Measurements from ENCODE around the gene YBEY. TPM values are rescaled to one million over a fixed set of nuclear protein-coding genes. Genes with fewer than 3 reads are reported as not detected.

The YBEY gene
- total RNA-seq, 1 experiment from 2014 or later = 18.8 TPM

GRCh38 chr21:46314441-46315020 lies 28.4 kb downstream of the YBEY start:
- DNase-seq (ENCODE audit: low spot score) = no peak
- POLR2A ChIA-PET (ENCODE audit: low non-redundant PET) = interaction anchor here (0.6 to 0.7 kb wide), 2 partner anchors 8 to 583 kb away, joined by 3 read pairs; no protein-coding TSS in a partner anchor
- H3K4me3 ChIP-seq (ENCODE audit: low read depth, low read length, poor library complexity, severe bottlenecking) = no peak overlapping the region
- no peak overlapping the region for H3K27ac ChIP-seq (ENCODE audit: low read depth, low read length, poor library complexity, severe bottlenecking)
- no peaks in the 10 kb centered on the region for H3K27me3 ChIP-seq (replicated peaks; ENCODE audit: insufficient read depth, low read depth, low read length, poor library complexity)
- H3K4me1 ChIP-seq (ENCODE audit: insufficient read depth, low read length, poor library complexity, severe bottlenecking) = no peaks in the 10 kb centered on the region
- peaks cover 56% of the 10 kb centered on the region for H3K36me3 ChIP-seq (ENCODE audit: insufficient read depth, low read length, poor library complexity, severe bottlenecking)
- no TSS peak for BruUV-seq (replicated peaks)
- no peaks in the 10 kb centered on the region for H3K9me3 ChIP-seq (ENCODE audit: low read depth, low read length, poor library complexity, severe bottlenecking)
- CTCF ChIA-PET = no interaction called here
- intact Hi-C loops (cut with micrococcal nuclease; ENCODE audit: unreplicated experiment) = no loop called here
- TF ChIP-seq EZH2 (IDR thresholded peaks at IDR 0.05; ENCODE audit: borderline replicate concordance, low read depth, low read length, poor library complexity, severe bottlenecking) (no peak), CTCF (conservative IDR thresholded peaks at IDR 0.05; ENCODE audit: low read depth, low read length) (no peak)

GRCh38 chr21:46316708-46317324 lies 30.7 kb downstream of the YBEY start:
- no peak for DNase-seq (ENCODE audit: low spot score)
- TF ChIP-seq EZH2 (IDR thresholded peaks at IDR 0.05; ENCODE audit: borderline replicate concordance, low read depth, low read length, poor library complexity, severe bottlenecking) = no peak
- no peak for TF ChIP-seq CTCF (conservative IDR thresholded peaks at IDR 0.05; ENCODE audit: low read depth, low read length)
- H3K4me1 ChIP-seq (ENCODE audit: insufficient read depth, low read length, poor library complexity, severe bottlenecking) = peaks cover 13% of the 10 kb centered on the region
- CTCF ChIA-PET = no interaction called here
- intact Hi-C loops (cut with micrococcal nuclease; ENCODE audit: unreplicated experiment) = no loop called here
- H3K36me3 ChIP-seq (ENCODE audit: insufficient read depth, low read length, poor library complexity, severe bottlenecking) = peaks cover 48% of the 10 kb centered on the region
- no peaks in the 10 kb centered on the region for H3K9me3 ChIP-seq (ENCODE audit: low read depth, low read length, poor library complexity, severe bottlenecking)
- no TSS peak for BruUV-seq (replicated peaks)
- no peaks in the 10 kb centered on the region for H3K27me3 ChIP-seq (replicated peaks; ENCODE audit: insufficient read depth, low read depth, low read length, poor library complexity)
- H3K27ac ChIP-seq (ENCODE audit: low read depth, low read length, poor library complexity, severe bottlenecking) = no peak overlapping the region
- H3K4me3 ChIP-seq (ENCODE audit: low read depth, low read length, poor library complexity, severe bottlenecking) = no peak overlapping the region
- POLR2A ChIA-PET (ENCODE audit: low non-redundant PET) = no interaction called here

DNA sequence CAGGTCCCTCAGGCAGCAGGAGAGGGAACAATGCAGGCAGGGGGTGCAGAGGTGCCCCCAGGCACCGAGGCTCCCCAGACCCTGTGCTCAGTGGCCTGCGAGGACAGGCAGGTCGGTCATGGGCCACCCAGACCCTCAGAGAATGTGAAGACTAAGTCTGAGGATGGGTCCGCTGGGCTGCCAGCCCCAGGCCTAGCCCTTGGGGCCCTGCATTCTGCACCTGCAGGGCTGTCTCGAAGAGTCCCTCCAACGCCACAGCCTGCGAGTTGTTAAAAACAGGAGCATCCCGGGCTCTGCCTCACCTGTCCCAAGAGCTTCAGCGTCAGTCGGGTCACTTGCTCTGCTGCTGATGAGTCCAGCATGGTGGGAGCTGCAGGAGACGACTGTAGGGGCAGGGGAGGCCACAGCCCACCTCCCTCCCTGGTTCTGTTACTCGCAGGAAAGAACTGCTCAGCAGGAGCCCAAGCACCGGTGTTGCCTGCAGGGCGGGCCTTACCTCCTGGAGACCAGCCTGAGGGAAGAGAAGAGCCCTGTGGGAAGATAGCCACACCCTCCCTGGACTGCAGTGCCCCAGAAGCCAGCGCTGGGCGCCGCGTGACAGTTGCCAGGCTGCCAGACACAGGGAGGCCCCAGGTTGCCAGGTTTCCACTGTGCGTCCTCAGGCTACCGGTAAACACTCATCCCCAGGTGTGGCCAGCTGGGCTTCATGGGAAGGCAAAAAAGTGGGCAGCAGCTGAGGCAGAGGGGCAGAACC lies 31.7 kb downstream of the YBEY start:
- no peaks in the 10 kb centered on the region for H3K9me3 ChIP-seq (ENCODE audit: low read depth, low read length, poor library complexity, severe bottlenecking)
- H3K36me3 ChIP-seq (ENCODE audit: insufficient read depth, low read length, poor library complexity, severe bottlenecking) = peaks cover 55% of the 10 kb centered on the region
- TF ChIP-seq CTCF (conservative IDR thresholded peaks at IDR 0.05; ENCODE audit: low read depth, low read length) (no peak), EZH2 (IDR thresholded peaks at IDR 0.05; ENCODE audit: borderline replicate concordance, low read depth, low read length, poor library complexity, severe bottlenecking) (no peak)
- intact Hi-C loops (cut with micrococcal nuclease; ENCODE audit: unreplicated experiment) = no loop called here
- H3K27ac ChIP-seq (ENCODE audit: low read depth, low read length, poor library complexity, severe bottlenecking) = no peak overlapping the region
- no peak overlapping the region for H3K4me3 ChIP-seq (ENCODE audit: low read depth, low read length, poor library complexity, severe bottlenecking)
- no peak for DNase-seq (ENCODE audit: low spot score)
- CTCF ChIA-PET = no interaction called here
- H3K27me3 ChIP-seq (replicated peaks; ENCODE audit: insufficient read depth, low read depth, low read length, poor library complexity) = no peaks in the 10 kb centered on the region
- POLR2A ChIA-PET (ENCODE audit: low non-redundant PET) = no interaction called here
- H3K4me1 ChIP-seq (ENCODE audit: insufficient read depth, low read length, poor library complexity, severe bottlenecking) = peaks cover 17% of the 10 kb centered on the region
- no TSS peak for BruUV-seq (replicated peaks)
